IgD-negative memory B cell (primary cell): ENCODE data around the gene C2CD2L. TPM values are rescaled to one million over a fixed set of nuclear protein-coding genes. Genes with fewer than 3 reads are reported as not detected.
"Not testable (repeated sequence)": the region's sequence is repeated elsewhere in the genome, so short reads cannot be mapped to it uniquely, and the experiment has no call there.

Experiments used
- H3K27ac Mint-ChIP-seq, 3 donors: one replicate each; pipeline ENCODE4 v1.8.0; 2020 to 2022; ENCODE audit warnings: mild to moderate bottlenecking in 3 of 3, mixed read lengths in 3 of 3, moderate library complexity in 1 of 3
- H3K27me3 Mint-ChIP-seq: one replicate; pipeline ENCODE4 v1.8.0; 2021; ENCODE audit warnings: mixed read lengths
- H3K36me3 Mint-ChIP-seq: one replicate; pipeline ENCODE4 v1.8.0; 2020; ENCODE audit warnings: mild to moderate bottlenecking, mixed read lengths
- H3K4me1 Mint-ChIP-seq, 3 donors: one replicate each; pipeline ENCODE4 v1.8.0; 2020 to 2022; ENCODE audit warnings: mixed read lengths in 3 of 3, mild to moderate bottlenecking in 1 of 3
- H3K4me3 Mint-ChIP-seq, 4 donors: one replicate each; pipeline ENCODE4 v1.8.0; 2020 to 2022; ENCODE audit warnings: mild to moderate bottlenecking in 4 of 4, mixed read lengths in 4 of 4, moderate library complexity in 3 of 4
- H3K9me3 Mint-ChIP-seq, 3 donors: one replicate each; pipeline ENCODE4 v1.8.0; 2020 to 2021; ENCODE audit warnings: mixed read lengths in 3 of 3, mild to moderate bottlenecking in 1 of 3
- polyA plus RNA-seq: library from polyadenylated mRNA; unstranded; fragments of 300-500 nt; fragmentation: Illumina TruSeq; gene quantifications from one replicate; pipeline ENCODE4 v1.2.3, GENCODE V29; 2021

C2CD2L gene
- polyA plus RNA-seq, 1 donor from 2014 or later, result 5.6 TPM

- H3K9me3 Mint-ChIP-seq, H3K27me3 Mint-ChIP-seq, H3K36me3 Mint-ChIP-seq: not testable (repeated sequence)
- H3K4me1 Mint-ChIP-seq, result peaks cover 9 to 44% (median 33%) of the 10 kb centered on the region in 3 donors
- H3K4me3 Mint-ChIP-seq, result peak overlapping the region; percentile 43 to 96 (median 94)
- peak overlapping the region in 1 of 3 donors; percentile 93 for H3K27ac Mint-ChIP-seq
These were observed 3.9 kb upstream of the C2CD2L start for GRCh38 chr11:119103161-119103664.

GRCh38 chr11:119103793-119104192 is 3.4 kb upstream of the C2CD2L start:
- H3K36me3 Mint-ChIP-seq, result peaks cover 2% of the 10 kb centered on the region
- H3K4me3 Mint-ChIP-seq, result peak overlapping the region; percentile 28 to 92 (median 58)
- no peaks in the 10 kb centered on the region for H3K27me3 Mint-ChIP-seq
- no peaks in the 10 kb centered on the region for H3K9me3 Mint-ChIP-seq
- peaks cover 14 to 44% (median 38%) of the 10 kb centered on the region in 3 donors for H3K4me1 Mint-ChIP-seq
- peak overlapping the region in 1 of 3 donors; percentile 93 for H3K27ac Mint-ChIP-seq

- Mint-ChIP-seq H3K4me1 (peaks cover 12 to 33% (median 30%) of the 10 kb centered on the region in 3 donors), H3K27me3 (no peaks in the 10 kb centered on the region), H3K4me3 (peak overlapping the region; percentile 90 to 95 (median 94)), H3K27ac (peak overlapping the region; percentile 76 to 88 (median 84)), H3K36me3 (peaks cover 2% of the 10 kb centered on the region), H3K9me3 (no peaks in the 10 kb centered on the region)
These were observed 498 bp downstream of the C2CD2L start for GRCh38 chr11:119107538-119108145.

- H3K36me3 Mint-ChIP-seq, result peaks cover 2% of the 10 kb centered on the region
These were observed 1.2 kb downstream of the C2CD2L start for GRCh38 chr11:119108146-119108856.

GRCh38 chr11:119108857-119109221 is 1.7 kb downstream of the C2CD2L start:
- Mint-ChIP-seq H3K9me3 (no peaks in the 10 kb centered on the region), H3K4me3 (peak overlapping the region; percentile 86 to 93 (median 92)), H3K27ac (peak overlapping the region in 2 of 3 donors; percentile 76 to 84), H3K36me3 (peaks cover under 1% of the 10 kb centered on the region), H3K27me3 (no peaks in the 10 kb centered on the region), H3K4me1 (peaks cover 12 to 28% (median 28%) of the 10 kb centered on the region in 3 donors)

More at GRCh38 chr11:119108146-119108856, 1.2 kb downstream of the C2CD2L start:
- no peaks in the 10 kb centered on the region for H3K9me3 Mint-ChIP-seq
- H3K27me3 Mint-ChIP-seq, result no peaks in the 10 kb centered on the region
- H3K4me1 Mint-ChIP-seq, result peaks cover 12 to 30% (median 30%) of the 10 kb centered on the region in 3 donors
- H3K27ac Mint-ChIP-seq, result peak overlapping the region; percentile 76 to 88 (median 84)
- H3K4me3 Mint-ChIP-seq, result peak overlapping the region; percentile 86 to 93 (median 92)

GRCh38 chr11:119109843-119110242 is 2.7 kb downstream of the C2CD2L start:
- Mint-ChIP-seq H3K9me3 (no peaks in the 10 kb centered on the region), H3K36me3 (no peaks in the 10 kb centered on the region), H3K4me3 (peak overlapping the region in 3 of 4 donors; percentile 37 to 93 (median 81)), H3K27me3 (no peaks in the 10 kb centered on the region), H3K4me1 (peaks cover 12 to 27% (median 21%) of the 10 kb centered on the region in 3 donors), H3K27ac (peak overlapping the region in 1 of 3 donors; percentile 80)

GRCh38 chr11:119110439-119110838 is 3.3 kb downstream of the C2CD2L start:
- Mint-ChIP-seq H3K9me3 (no peaks in the 10 kb centered on the region), H3K27ac (peak overlapping the region in 1 of 3 donors; percentile 43), H3K4me1 (peaks cover 15 to 31% (median 21%) of the 10 kb centered on the region in 3 donors), H3K36me3 (no peaks in the 10 kb centered on the region), H3K4me3 (peak overlapping the region in 1 of 4 donors; percentile 93), H3K27me3 (no peaks in the 10 kb centered on the region)

GRCh38 chr11:119111361-119111925 is 4.3 kb downstream of the C2CD2L start:
- peaks cover 2% of the 10 kb centered on the region for H3K36me3 Mint-ChIP-seq
- H3K4me1 Mint-ChIP-seq, result peaks cover 15 to 28% (median 22%) of the 10 kb centered on the region in 3 donors

GRCh38 chr11:119112314-119113020 is 5.3 kb downstream of the C2CD2L start:
- Mint-ChIP-seq H3K27ac (no peak overlapping the region), H3K36me3 (peaks cover 3% of the 10 kb centered on the region), H3K4me3 (no peak overlapping the region), H3K4me1 (peaks cover 16 to 22% (median 17%) of the 10 kb centered on the region in 3 donors), H3K27me3 (no peaks in the 10 kb centered on the region), H3K9me3 (no peaks in the 10 kb centered on the region)

More at GRCh38 chr11:119111361-119111925, 4.3 kb downstream of the C2CD2L start:
- peak overlapping the region in 1 of 3 donors; percentile 66 for H3K27ac Mint-ChIP-seq
- no peaks in the 10 kb centered on the region for H3K9me3 Mint-ChIP-seq
- H3K27me3 Mint-ChIP-seq, result no peaks in the 10 kb centered on the region
- H3K4me3 Mint-ChIP-seq, result no peak overlapping the region

GRCh38 chr11:119113716-119114115 is 6.6 kb downstream of the C2CD2L start:
- Mint-ChIP-seq H3K4me3 (no peak overlapping the region), H3K27ac (no peak overlapping the region), H3K36me3 (peaks cover 3% of the 10 kb centered on the region), H3K4me1 (peaks cover 12 to 14% (median 14%) of the 10 kb centered on the region in 3 donors), H3K27me3 (no peaks in the 10 kb centered on the region), H3K9me3 (no peaks in the 10 kb centered on the region)

GRCh38 chr11:119114351-119114750 is 7.2 kb downstream of the C2CD2L start:
- Mint-ChIP-seq H3K27me3 (no peaks in the 10 kb centered on the region), H3K27ac (no peak overlapping the region), H3K36me3 (peaks cover 3% of the 10 kb centered on the region), H3K9me3 (no peaks in the 10 kb centered on the region), H3K4me1 (peaks cover 6 to 9% (median 8%) of the 10 kb centered on the region in 3 donors), H3K4me3 (no peak overlapping the region)

- Mint-ChIP-seq H3K4me1 (peaks cover 9 to 11% (median 10%) of the 10 kb centered on the region in 3 donors), H3K27ac (peak overlapping the region in 1 of 3 donors; percentile 25), H3K4me3 (peak overlapping the region in 1 of 4 donors; percentile 83), H3K27me3 (no peaks in the 10 kb centered on the region), H3K36me3 (peaks cover 3% of the 10 kb centered on the region), H3K9me3 (no peaks in the 10 kb centered on the region)
These were observed 8.5 kb downstream of the C2CD2L start for GRCh38 chr11:119115484-119116234.

GRCh38 chr11:119116235-119116594 is 9.1 kb downstream of the C2CD2L start:
- H3K36me3 Mint-ChIP-seq, result peaks cover 3% of the 10 kb centered on the region
- peaks cover 13 to 16% (median 15%) of the 10 kb centered on the region in 3 donors for H3K4me1 Mint-ChIP-seq
- peak overlapping the region in 1 of 3 donors; percentile 25 for H3K27ac Mint-ChIP-seq
- peak overlapping the region in 1 of 4 donors; percentile 83 for H3K4me3 Mint-ChIP-seq
- no peaks in the 10 kb centered on the region for H3K9me3 Mint-ChIP-seq
- H3K27me3 Mint-ChIP-seq, result no peaks in the 10 kb centered on the region

GRCh38 chr11:119116601-119117000 is 9.5 kb downstream of the C2CD2L start:
- H3K27ac Mint-ChIP-seq, result no peak overlapping the region
- H3K27me3 Mint-ChIP-seq, result no peaks in the 10 kb centered on the region
- H3K4me3 Mint-ChIP-seq, result no peak overlapping the region
- peaks cover 3% of the 10 kb centered on the region for H3K36me3 Mint-ChIP-seq
- peaks cover 13 to 20% (median 15%) of the 10 kb centered on the region in 3 donors for H3K4me1 Mint-ChIP-seq
- no peaks in the 10 kb centered on the region for H3K9me3 Mint-ChIP-seq
